ENCODE data around the gene SEC11C. TPM values are rescaled to one million over a fixed set of nuclear protein-coding genes. Genes with fewer than 3 reads are reported as not detected.

SEC11C gene
- total RNA-seq, 1 experiment from 2014 or later: 15.8 TPM

DNA sequence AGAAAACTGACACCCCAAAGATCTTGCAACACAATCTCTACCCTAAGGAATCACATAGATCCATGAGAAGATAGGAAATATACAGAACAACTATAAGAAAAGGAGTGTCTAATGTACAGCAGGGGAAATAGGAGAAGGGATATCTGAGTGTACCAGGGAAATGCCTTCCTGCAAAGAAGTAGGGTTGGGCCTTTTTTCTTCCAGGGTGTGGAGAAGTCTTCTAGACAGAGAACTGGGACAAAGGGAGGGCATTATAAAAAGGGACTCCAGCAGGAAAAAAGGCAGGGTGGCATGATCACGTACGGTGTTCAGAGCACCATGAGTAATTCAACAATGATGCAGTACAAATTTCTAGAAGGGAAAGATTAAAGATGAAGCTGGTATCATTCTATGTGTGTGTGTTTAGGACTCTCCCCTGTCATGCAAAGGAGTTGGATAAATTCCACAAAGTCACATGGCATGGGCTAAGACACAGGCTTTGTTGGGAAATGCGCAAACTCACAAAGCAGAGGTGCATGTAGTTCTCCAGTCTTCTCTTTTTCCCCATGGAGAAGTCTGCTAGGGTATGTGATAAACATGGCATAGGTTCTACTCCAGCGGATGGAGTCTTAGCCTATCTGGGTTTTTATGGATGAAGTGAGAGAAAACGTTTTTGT lies 6.7 kb upstream of the SEC11C start:
- intact Hi-C loops (cut with micrococcal nuclease; ENCODE audit: unreplicated experiment): no loop called here
- Histone ChIP-seq H2AFZ (no peak overlapping the region), H3K4me1 (replicated peaks; ENCODE audit: insufficient read depth) (peaks cover 10% of the 10 kb centered on the region), H4K20me1 (ENCODE audit: insufficient read depth) (no peaks in the 10 kb centered on the region), H3F3A (ENCODE audit: insufficient read depth, low read depth) (peaks cover 7% of the 10 kb centered on the region; the same call in 1 of the 2 replicates), H3K9me3 (ENCODE audit: insufficient read depth, low read depth) (no peaks in the 10 kb centered on the region), H3K4me3 (no peak overlapping the region), H3K27ac (no peak overlapping the region), H3K79me2 (ENCODE audit: low read depth) (no peaks in the 10 kb centered on the region), H3K4me2 (no peak overlapping the region), H3K9me2 (ENCODE audit: insufficient read depth) (no peaks in the 10 kb centered on the region), H3K36me3 (ENCODE audit: low read depth) (no peaks in the 10 kb centered on the region), H3K27me3 (ENCODE audit: insufficient read depth, low read depth) (peaks cover 58% of the 10 kb centered on the region)
- DNase-seq: no peak
- CTCF ChIA-PET: no interaction called here
- POLR2A ChIA-PET (ENCODE audit: unreplicated experiment): no interaction called here
- TF ChIP-seq, protein P1, sequence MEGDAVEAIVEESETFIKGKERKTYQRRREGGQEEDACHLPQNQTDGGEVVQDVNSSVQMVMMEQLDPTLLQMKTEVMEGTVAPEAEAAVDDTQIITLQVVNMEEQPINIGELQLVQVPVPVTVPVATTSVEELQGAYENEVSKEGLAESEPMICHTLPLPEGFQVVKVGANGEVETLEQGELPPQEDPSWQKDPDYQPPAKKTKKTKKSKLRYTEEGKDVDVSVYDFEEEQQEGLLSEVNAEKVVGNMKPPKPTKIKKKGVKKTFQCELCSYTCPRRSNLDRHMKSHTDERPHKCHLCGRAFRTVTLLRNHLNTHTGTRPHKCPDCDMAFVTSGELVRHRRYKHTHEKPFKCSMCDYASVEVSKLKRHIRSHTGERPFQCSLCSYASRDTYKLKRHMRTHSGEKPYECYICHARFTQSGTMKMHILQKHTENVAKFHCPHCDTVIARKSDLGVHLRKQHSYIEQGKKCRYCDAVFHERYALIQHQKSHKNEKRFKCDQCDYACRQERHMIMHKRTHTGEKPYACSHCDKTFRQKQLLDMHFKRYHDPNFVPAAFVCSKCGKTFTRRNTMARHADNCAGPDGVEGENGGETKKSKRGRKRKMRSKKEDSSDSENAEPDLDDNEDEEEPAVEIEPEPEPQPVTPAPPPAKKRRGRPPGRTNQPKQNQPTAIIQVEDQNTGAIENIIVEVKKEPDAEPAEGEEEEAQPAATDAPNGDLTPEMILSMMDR (conservative IDR thresholded peaks at IDR 0.05): no peak
- no peak for TF ChIP-seq EZH2 (IDR thresholded peaks at IDR 0.05; ENCODE audit: low read depth)
- no TSS peak for BruUV-seq (replicated peaks)

DNA sequence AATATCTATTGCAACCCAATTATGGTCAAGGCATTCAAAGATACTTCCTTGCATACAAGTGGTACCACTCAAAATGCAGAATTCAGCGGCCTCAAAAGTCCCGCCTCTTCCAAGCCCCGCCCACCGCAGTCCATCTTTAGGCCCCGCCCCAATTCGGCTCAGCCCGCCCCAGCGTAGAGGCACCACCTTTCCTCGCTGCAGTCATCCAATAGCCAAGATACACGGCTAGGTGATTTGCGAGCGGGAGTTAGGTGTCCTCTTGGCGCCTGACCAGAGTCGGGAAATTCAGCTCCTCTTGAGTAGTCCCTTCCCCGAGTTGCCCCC lies 431 bp upstream of the SEC11C start:
- Histone ChIP-seq H3K36me3 (ENCODE audit: low read depth) (no peaks in the 10 kb centered on the region), H3K9me2 (ENCODE audit: insufficient read depth) (no peaks in the 10 kb centered on the region), H2AFZ (peak overlapping the region; percentile 97), H4K20me1 (ENCODE audit: insufficient read depth) (peaks cover 11% of the 10 kb centered on the region; the same call in 1 of the 2 replicates), H3K79me2 (ENCODE audit: low read depth) (peaks cover 35% of the 10 kb centered on the region), H3K4me2 (peak overlapping the region; percentile 99), H3F3A (ENCODE audit: insufficient read depth, low read depth) (no peaks in the 10 kb centered on the region), H3K4me3 (peak overlapping the region; percentile 98), H3K27me3 (ENCODE audit: insufficient read depth, low read depth) (peaks cover 20% of the 10 kb centered on the region), H3K9me3 (ENCODE audit: insufficient read depth, low read depth) (no peaks in the 10 kb centered on the region), H3K27ac (peak overlapping the region; percentile 86), H3K4me1 (replicated peaks; ENCODE audit: insufficient read depth) (peaks cover 13% of the 10 kb centered on the region)
- TF ChIP-seq EZH2 (IDR thresholded peaks at IDR 0.05; ENCODE audit: low read depth): no peak
- TF ChIP-seq, protein P1 (conservative IDR thresholded peaks at IDR 0.05): no peak
- intact Hi-C loops (cut with micrococcal nuclease; ENCODE audit: unreplicated experiment): no loop called here
- CTCF ChIA-PET: no interaction called here
- no TSS peak for BruUV-seq (replicated peaks)
- DNase-seq: peak in 1 of 2 experiments; percentile 79
- POLR2A ChIA-PET (ENCODE audit: unreplicated experiment): no interaction called here

DNA sequence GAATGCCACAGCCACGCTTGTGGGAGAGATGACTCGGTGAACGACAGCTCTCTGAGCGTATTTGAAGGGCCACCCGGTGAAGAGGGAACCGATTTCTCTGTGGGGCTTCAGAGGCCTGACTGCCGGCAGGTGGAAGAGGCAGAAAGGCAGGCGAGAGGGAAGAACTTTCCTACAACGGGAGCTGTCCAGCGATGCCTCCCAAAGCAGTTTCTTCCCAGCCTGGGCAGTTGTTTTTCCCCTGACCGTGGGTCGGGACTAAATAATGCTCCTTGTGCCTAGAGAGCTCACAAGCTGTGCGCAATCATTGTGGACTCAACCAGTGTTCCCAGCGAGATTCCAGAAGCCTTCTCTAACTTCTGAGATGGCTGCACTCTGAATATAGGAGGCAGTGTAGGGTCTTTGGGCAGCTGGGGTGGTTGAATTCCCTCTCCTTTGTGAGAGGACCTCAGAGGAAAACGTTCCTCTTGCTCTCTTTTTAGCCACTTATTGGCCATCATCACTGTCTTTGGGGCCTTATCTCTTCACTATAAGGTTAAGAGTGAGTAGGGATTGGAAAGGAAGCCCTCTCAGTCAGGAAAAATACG lies 710 bp downstream of the SEC11C start:
- peaks cover 13% of the 10 kb centered on the region for H3K4me1 ChIP-seq (replicated peaks; ENCODE audit: insufficient read depth)
- ChIA-PET POLR2A (ENCODE audit: unreplicated experiment) (no interaction called here), CTCF (no interaction called here)
- peak; percentile 10 to 37 for DNase-seq
- TF ChIP-seq EZH2 (IDR thresholded peaks at IDR 0.05; ENCODE audit: low read depth): no peak
- TF ChIP-seq, protein P1 (conservative IDR thresholded peaks at IDR 0.05): no peak
- peak overlapping the region; percentile 97 for H2AFZ ChIP-seq
- intact Hi-C loops (cut with micrococcal nuclease; ENCODE audit: unreplicated experiment): no loop called here
- H3K27me3 ChIP-seq (ENCODE audit: insufficient read depth, low read depth): peaks cover 13% of the 10 kb centered on the region
- peak overlapping the region; percentile 98 for H3K4me3 ChIP-seq
- peaks cover 37% of the 10 kb centered on the region for H3K79me2 ChIP-seq (ENCODE audit: low read depth)
- H3K36me3 ChIP-seq (ENCODE audit: low read depth): no peaks in the 10 kb centered on the region
- TSS peak; percentile 39 for BruUV-seq (replicated peaks)
- no peaks in the 10 kb centered on the region for H3K9me2 ChIP-seq (ENCODE audit: insufficient read depth)
- no peaks in the 10 kb centered on the region for H3F3A ChIP-seq (ENCODE audit: insufficient read depth, low read depth)
- H3K27ac ChIP-seq: 0 out of 2 replicates have a peak overlapping the region, but pooled peaks have one; percentile 6
- peaks cover 14% of the 10 kb centered on the region; the same call in 1 of the 2 replicates for H4K20me1 ChIP-seq (ENCODE audit: insufficient read depth)
- H3K4me2 ChIP-seq: peak overlapping the region; percentile 99
- H3K9me3 ChIP-seq (ENCODE audit: insufficient read depth, low read depth): no peaks in the 10 kb centered on the region

Measured in PC-9 (cell line).